ENCODE measurements around the gene RAB5B. TPM values are rescaled to one million over a fixed set of nuclear protein-coding genes. Genes with fewer than 3 reads are reported as not detected.

Gene RAB5B
- total RNA-seq, 1 experiment from 2014 or later, result 48.4 TPM

- Histone ChIP-seq H3K14ac (ENCODE audit: insufficient read depth, low read length) (no peak overlapping the region), H2AFZ (ENCODE audit: low read length) (no peak overlapping the region), H3K9me3 (ENCODE audit: control insufficient read depth, low read depth, low read length) (no peaks in the 10 kb centered on the region), H4K20me1 (ENCODE audit: control insufficient read depth, insufficient read depth, insufficient read length) (no peaks in the 10 kb centered on the region), H4K8ac (replicated peaks; ENCODE audit: insufficient read length, low read depth, low read length) (no peak overlapping the region), H4K5ac (ENCODE audit: insufficient read length, low read depth, low read length) (no peak overlapping the region), H2BK20ac (ENCODE audit: low read depth, low read length, poor library complexity, severe bottlenecking) (no peak overlapping the region), H2BK12ac (ENCODE audit: insufficient read length, low read depth, low read length) (no peak overlapping the region), H3K23me2 (ENCODE audit: insufficient read length, low read depth, low read length, poor library complexity, severe bottlenecking) (no peaks in the 10 kb centered on the region), H2BK5ac (ENCODE audit: insufficient read length, low read length) (no peak overlapping the region), H3K9ac (ENCODE audit: extremely low read depth, insufficient read length, low read length) (no peak overlapping the region), H3K79me2 (ENCODE audit: insufficient read depth, low read length) (no peaks in the 10 kb centered on the region), H2BK120ac (ENCODE audit: low read depth, low read length, poor library complexity, severe bottlenecking) (no peak overlapping the region), H3K4me1 (ENCODE audit: insufficient read depth, low read length) (no peaks in the 10 kb centered on the region; the same call in 1 of the 2 replicates), H3K56ac (ENCODE audit: insufficient read length, low read depth, low read length) (no peak overlapping the region), H2AK5ac (ENCODE audit: insufficient read length, low read length) (no peak overlapping the region), H3T11ph (ENCODE audit: low read length) (no peak overlapping the region), H3K79me1 (ENCODE audit: insufficient read depth, low read depth, low read length, poor library complexity, severe bottlenecking) (no peaks in the 10 kb centered on the region), H3K27ac (ENCODE audit: insufficient read length, low read depth, low read length) (no peak overlapping the region), H3K4ac (ENCODE audit: low read depth, low read length) (no peak overlapping the region), H3K27me3 (ENCODE audit: insufficient read depth, low read length) (no peaks in the 10 kb centered on the region), H3K23ac (ENCODE audit: insufficient read length, low read depth, low read length) (no peak overlapping the region), H3K18ac (ENCODE audit: insufficient read length, low read depth, low read length) (no peak overlapping the region), H2BK15ac (ENCODE audit: low read depth, low read length) (no peak overlapping the region), H4K91ac (ENCODE audit: insufficient read length, low read depth, low read length) (no peak overlapping the region), H3K4me2 (ENCODE audit: insufficient read depth, insufficient read length, low read length) (no peak overlapping the region)
- Mint-ChIP-seq H3K36me3 (ENCODE audit: insufficient read depth in 1 of 3, low read depth in 3 of 3) (peaks cover 0 to 4% (median 0%) of the 10 kb centered on the region in 3 experiments; a peak in 2 of 7 replicates), H3K4me3 (no peak overlapping the region), H3K27me3 (ENCODE audit: low read depth) (no peaks in the 10 kb centered on the region; the same call in 1 of the 2 replicates), H3K27ac (no peak overlapping the region), H3K9me3 (no peaks in the 10 kb centered on the region), H3K4me1 (peaks cover 10 to 12% of the 10 kb centered on the region in 2 experiments)
- no peak for DNase-seq
- WGBS (ENCODE audit: extremely low coverage, insufficient read length, low lambda C conversion rate), result no CpG with 5 or more reads among the region's 1 CpG
- TF ChIP-seq CTCF (conservative IDR thresholded peaks at IDR 0.05), result no peak
These were observed 31.2 kb upstream of the RAB5B start for GRCh38 chr12:55942577-55943136.
